B cell (primary cell): Measurements from ENCODE around the gene CDKN2B. TPM values are rescaled to one million over a fixed set of nuclear protein-coding genes. Genes with fewer than 3 reads are reported as not detected.
"Not testable (repeated sequence)": the region's sequence is repeated elsewhere in the genome, so short reads cannot be mapped to it uniquely, and the experiment has no call there.

Source experiments
- ATAC-seq: fragments of 200-7000 bp; cut with Tn5 transposase; one replicate; pipeline ENCODE4 v1.10.0; 2021; ENCODE audit warnings: low read depth, mild to moderate bottlenecking, moderate number of reproducible peaks, moderate library complexity
- CTCF ChIA-PET: fragments of 350-600 bp; sonication (Branson Sonifier 250); formaldehyde crosslinking; loops from one replicate; lab custom pipeline; 2021; ENCODE audit warnings: antibody characterized with exemption, inconsistent platforms; lab: Charles Lee
- POLR2A ChIA-PET: fragments of 350-600 bp; sonication (Branson Sonifier 250); formaldehyde crosslinking; loops from one replicate; lab custom pipeline; 2021; ENCODE audit warnings: antibody characterized with exemption; lab: Charles Lee
- DNase-seq: peaks from one replicate; pipeline ENCODE4 v3.0.0; 2013
- H2AFZ ChIP-seq: 2 replicates; pipeline ENCODE4 v1.6.1; 2012; ENCODE audit warnings: mild to moderate bottlenecking, low read depth, low read length; ENCODE audit not compliant: insufficient read depth, poor library complexity, severe bottlenecking
- H3K27ac ChIP-seq, 2 donors: 1 replicate in 1 of 2; 2 replicates in 1 of 2; pipeline ENCODE4 v1.5.1; 2012 to 2013; ENCODE audit warnings: low read length in 2 of 2, mild to moderate bottlenecking in 2 of 2, moderate library complexity in 1 of 2
- H3K27me3 ChIP-seq, 4 experiments: fragments of 200-600 bp in 1 of 4; sonication (generic) in 1 of 4; replicated peaks in 1 of 4; 1 replicate in 2 of 4; 2 replicates in 2 of 4; pipeline versions ENCODE4 v1.6.1 to v1.7.0; 2013 to 2016; ENCODE audit warnings: low read length in 3 of 4, mild to moderate bottlenecking in 2 of 4, mixed read lengths in 1 of 4, moderate library complexity in 1 of 4; ENCODE audit not compliant: insufficient read depth in 4 of 4, control insufficient read depth in 3 of 4; ENCODE audit errors: control extremely low read depth in 1 of 4
- H3K36me3 ChIP-seq, 2 experiments: replicated peaks in 1 of 2; 1 replicate in 1 of 2; 2 replicates in 1 of 2; pipeline versions ENCODE4 v1.6.1 to v1.7.1; 2013; ENCODE audit warnings: low read length in 1 of 2; ENCODE audit not compliant: insufficient read depth in 2 of 2, control insufficient read depth in 1 of 2; ENCODE audit errors: control extremely low read depth in 1 of 2, extremely low read depth in 1 of 2
- H3K4me1 ChIP-seq, 2 donors: fragments of 200-600 bp in 1 of 2; sonication (generic) in 1 of 2; 1 replicate in 1 of 2; 2 replicates in 1 of 2; pipeline versions ENCODE4 v1.5.1 to v1.6.1; 2013 to 2017; ENCODE audit warnings: low read length in 2 of 2; ENCODE audit not compliant: control insufficient read depth in 2 of 2, insufficient read depth in 2 of 2
- H3K4me2 ChIP-seq: replicated peaks from 2 replicates; pipeline ENCODE3; 2012; ENCODE audit warnings: mild to moderate bottlenecking, low read depth, low read length; ENCODE audit not compliant: poor library complexity, severe bottlenecking
- H3K4me3 ChIP-seq, 5 experiments: fragments of 200-600 bp in 1 of 5; sonication (generic) in 1 of 5; 1 replicate in 3 of 5; 2 replicates in 2 of 5; pipeline versions ENCODE4 v1.5.1 to v1.7.0; 2011 to 2016; ENCODE audit warnings: low read length in 4 of 5, mild to moderate bottlenecking in 4 of 5, low read depth in 2 of 5, control low read depth in 1 of 5, moderate library complexity in 1 of 5; ENCODE audit not compliant: insufficient read depth in 1 of 5; ENCODE audit errors: control extremely low read depth in 1 of 5, extremely low read depth in 1 of 5
- H3K79me2 ChIP-seq: fragments of 200-600 bp; sonication (generic); one replicate; pipeline ENCODE4 v1.6.0; 2016; ENCODE audit warnings: low read length; ENCODE audit not compliant: control insufficient read depth, insufficient read depth
- H3K9ac ChIP-seq: fragments of 200-600 bp; sonication (generic); 2 replicates; pipeline ENCODE4 v1.6.1; 2017; ENCODE audit warnings: mild to moderate bottlenecking, low read length, moderate library complexity
- H3K9me3 ChIP-seq, 3 donors: one replicate each; pipeline versions ENCODE4 v1.6.1 to v1.7.1; 2013; ENCODE audit warnings: low read length in 2 of 3; ENCODE audit not compliant: control insufficient read depth in 2 of 3, insufficient read depth in 1 of 3; ENCODE audit errors: control extremely low read depth in 1 of 3
- H4K20me1 ChIP-seq: 2 replicates; pipeline ENCODE4 v1.6.0; 2012; ENCODE audit warnings: mild to moderate bottlenecking, low read length; ENCODE audit not compliant: insufficient read depth, control insufficient read depth, poor library complexity, severe bottlenecking
- H3K27ac Mint-ChIP-seq: one replicate; pipeline ENCODE4 v1.8.0; 2021; ENCODE audit warnings: mixed read lengths
- H3K27me3 Mint-ChIP-seq: one replicate; pipeline ENCODE4 v1.8.0; 2021; ENCODE audit warnings: mixed read lengths
- H3K4me1 Mint-ChIP-seq: one replicate; pipeline ENCODE4 v1.8.0; 2021; ENCODE audit warnings: mixed read lengths
- H3K4me3 Mint-ChIP-seq: one replicate; pipeline ENCODE4 v1.8.0; 2021; ENCODE audit warnings: mixed read lengths
- H3K9me3 Mint-ChIP-seq: one replicate; pipeline ENCODE4 v1.8.0; 2022; ENCODE audit warnings: mixed read lengths; ENCODE audit not compliant: insufficient read depth
- CTCF ChIP-seq: fragments of 200-600 bp; IDR thresholded peaks from one replicate; pipeline ENCODE4 v1.8.0; 2022; ENCODE audit warnings: antibody characterized with exemption, mild to moderate bottlenecking
- EZH2 ChIP-seq: IDR thresholded peaks from 2 replicates; pipeline ENCODE4 v1.6.1; 2012; ENCODE audit warnings: borderline replicate concordance, low read depth, mild to moderate bottlenecking, moderate library complexity, low read length; ENCODE audit not compliant: insufficient read depth, poor library complexity, severe bottlenecking
- whole genome bisulfite sequencing: methylation state at CpG from one replicate; pipeline ENCODE4 v1.1.5; 2013; ENCODE audit warnings: missing lambda C conversion rate; ENCODE audit not compliant: insufficient coverage; 5-methylcytosine and 5-hydroxymethylcytosine counted together
- intact Hi-C: fragments of 100-400 bp; cut with micrococcal nuclease; formaldehyde crosslinking; loops from one replicate; pipeline ENCODE4 v1.10.0; 2022
- polyA minus RNA-seq: library from RNA; depleted of rRNA, polyadenylated mRNA; stranded (reverse); fragments of >200 nt; gene quantifications from 2 replicates; pipeline ENCODE4 v1.2.3, GENCODE V29; 2012
- polyA plus RNA-seq: library from polyadenylated mRNA; depleted of rRNA; stranded (reverse); fragments of >200 nt; gene quantifications from 2 replicates; pipeline ENCODE4 v1.2.3, GENCODE V29; 2012
- total RNA-seq, 2 donors: library from RNA; stranded (reverse); fragments of 120-200 nt in 1 of 2; gene quantifications; 1 replicate in 1 of 2; 2 replicates in 1 of 2; pipeline versions ENCODE4 v1.2.3 to v1.2.4, GENCODE V29; 2013 to 2022

The CDKN2B gene
- 0.42 and 1.3 TPM in 2 replicates for total RNA-seq
- 0.82 TPM for total RNA-seq (2013)
- 0.36 and 0.39 TPM in 2 replicates for polyA plus RNA-seq
- 0.50 and 0.77 TPM in 2 replicates for polyA minus RNA-seq

- POLR2A ChIA-PET = interaction anchor here (1.5 kb wide), 1 partner anchor 14 kb away, joined by 7 read pairs; the partner anchor contains the start of genes CDKN2A and CDKN2B-AS1
- Histone ChIP-seq H3K27me3 (peaks cover 0 to 53% (median 45%) of the 10 kb centered on the region in 4 experiments), H3K4me3 (peak within 1 kb of the TSS; percentile 34 to 78 (median 69)), H3K36me3 (no peaks in the 10 kb centered on the region), H3K4me2 (peak within 1 kb of the TSS; percentile 96), H4K20me1 (peaks cover 8% of the 10 kb centered on the region), H3K27ac (peak within 1 kb of the TSS in 1 of 2 donors; percentile 9), H3K4me1 (peaks cover 30 to 41% of the 10 kb centered on the region in 2 donors), H3K9me3 (peaks cover 0 to 16% (median 0%) of the 10 kb centered on the region in 3 donors), H3K79me2 (no peaks in the 10 kb centered on the region), H2AFZ (peak within 1 kb of the TSS; percentile 86), H3K9ac (peak within 1 kb of the TSS; percentile 83)
- Mint-ChIP-seq H3K4me1 (peaks cover 34% of the 10 kb centered on the region), H3K4me3 (peak within 1 kb of the TSS; percentile 86), H3K9me3 (no peaks in the 10 kb centered on the region), H3K27me3 (peaks cover 36% of the 10 kb centered on the region), H3K27ac (peak within 1 kb of the TSS; percentile 41)
- CTCF ChIA-PET = interaction anchor here (0.7 to 6.0 kb wide), 40 partner anchors 10 to 444 kb away, joined by 3 to 105 read pairs (median 6); partner anchors contain the start of genes CDKN2A, CDKN2B-AS1 and MTAP
- TF ChIP-seq CTCF (peak; percentile 98), EZH2 (no peak)
- ATAC-seq (peak; percentile 89), DNase-seq (peak; percentile 83)
- intact Hi-C loops = loop anchor here (1.0 to 2.0 kb wide), 4 partner anchors 14 to 444 kb away; no protein-coding TSS in a partner anchor
- 2% methylated on average over 86 of the region's 86 CpGs for WGBS
Measured at GRCh38 chr9:22008717-22009505, at the start of gene CDKN2B. TSS of gene CDKN2B (minus strand) at chr9:22009305. CDS start at chr9:22008953, 352 bp downstream.

GRCh38 chr9:22057972-22058371, 48.9 kb upstream of the CDKN2B start:
- H4K20me1 ChIP-seq, H3K4me1 ChIP-seq, H3K4me3 Mint-ChIP-seq, DNase-seq, H3K4me3 ChIP-seq, H3K27ac Mint-ChIP-seq, H3K9me3 ChIP-seq, CTCF ChIA-PET, ATAC-seq, H3K9me3 Mint-ChIP-seq, H3K27me3 ChIP-seq, H3K4me2 ChIP-seq, H3K9ac ChIP-seq, H2AFZ ChIP-seq, H3K79me2 ChIP-seq, H3K36me3 ChIP-seq, H3K27ac ChIP-seq, POLR2A ChIA-PET, H3K4me1 Mint-ChIP-seq, H3K27me3 Mint-ChIP-seq: not testable (repeated sequence)
- intact Hi-C loops = loop anchor here (10.0 kb wide), 1 partner anchor 137 kb away; no protein-coding TSS in a partner anchor
- 97% methylated on average over 3 of the region's 6 CpGs for WGBS
